Natural killer cell (primary cell): ENCODE measurements around the gene ATXN1. TPM values are rescaled to one million over a fixed set of nuclear protein-coding genes. Genes with fewer than 3 reads are reported as not detected.

Experiments
- ATAC-seq, 3 donors: fragments of 150-1000 bp in 2 of 3; fragments of 200-7000 bp in 1 of 3; cut with Tn5 transposase; 1 replicate in 1 of 3; 2 replicates in 2 of 3; pipeline ENCODE4 v1.10.0; 2021; ENCODE audit warnings: mild to moderate bottlenecking in 2 of 3, moderate library complexity in 2 of 3
- DNase-seq, 2 donors: peaks; one replicate each; pipeline versions ENCODE4 v3.0.0 to v3.0.0-alpha.2; 2013 to 2021; ENCODE audit warnings: mixed read lengths in 1 of 2
- H3K27ac ChIP-seq: one replicate; pipeline ENCODE4 v1.5.1; 2013; ENCODE audit warnings: mild to moderate bottlenecking, low read length
- H3K27me3 ChIP-seq: one replicate; pipeline ENCODE4 v1.6.1; 2013; ENCODE audit warnings: low read length; ENCODE audit not compliant: control insufficient read depth, insufficient read depth
- H3K36me3 ChIP-seq: one replicate; pipeline ENCODE4 v1.6.1; 2013; ENCODE audit warnings: low read length; ENCODE audit not compliant: control insufficient read depth, insufficient read depth
- H3K4me1 ChIP-seq: one replicate; pipeline ENCODE4 v1.6.1; 2013; ENCODE audit warnings: low read length; ENCODE audit not compliant: control insufficient read depth, insufficient read depth
- H3K4me3 ChIP-seq: one replicate; pipeline ENCODE4 v1.5.1; 2013; ENCODE audit warnings: low read length
- H3K9me3 ChIP-seq: one replicate; pipeline ENCODE4 v1.6.1; 2013; ENCODE audit warnings: low read length; ENCODE audit not compliant: control insufficient read depth, insufficient read depth
- H3K27ac Mint-ChIP-seq, 2 donors: one replicate each; pipeline ENCODE4 v1.8.0; 2022; ENCODE audit warnings: mild to moderate bottlenecking in 2 of 2, mixed read lengths in 2 of 2, moderate library complexity in 1 of 2
- H3K27me3 Mint-ChIP-seq, 2 donors: one replicate each; pipeline ENCODE4 v1.8.0; 2022; ENCODE audit warnings: low read depth in 2 of 2, mixed read lengths in 2 of 2
- H3K36me3 Mint-ChIP-seq: one replicate; pipeline ENCODE4 v1.8.0; 2022; ENCODE audit warnings: mixed read lengths
- H3K4me1 Mint-ChIP-seq, 2 donors: one replicate each; pipeline ENCODE4 v1.8.0; 2022; ENCODE audit warnings: mixed read lengths in 2 of 2
- H3K4me3 Mint-ChIP-seq: one replicate; pipeline ENCODE4 v1.8.0; 2022; ENCODE audit warnings: mild to moderate bottlenecking, moderate library complexity, mixed read lengths
- H3K9me3 Mint-ChIP-seq, 2 donors: one replicate each; pipeline ENCODE4 v1.8.0; 2022; ENCODE audit warnings: mixed read lengths in 2 of 2
- WGBS: methylation state at CpG from one replicate; pipeline ENCODE4 v1.1.7; 2013; ENCODE audit warnings: missing lambda C conversion rate; ENCODE audit not compliant: insufficient coverage; 5-methylcytosine and 5-hydroxymethylcytosine counted together
- intact Hi-C: fragments of 100-400 bp; cut with micrococcal nuclease; formaldehyde crosslinking; loops from one replicate; pipeline ENCODE4 v1.14.2; 2022
- total RNA-seq, 4 donors: library from RNA; stranded (reverse); fragments of 120-200 nt in 1 of 4; gene quantifications; one replicate each; pipeline versions ENCODE4 v1.2.3 to v1.2.4, GENCODE V29; 2013 to 2022
- TF ChIP-seq, protein P1 (sequence below): fragments of 200-600 bp; IDR thresholded peaks from one replicate; pipeline ENCODE4 v1.8.0; 2022; ENCODE audit warnings: antibody characterized with exemption

The ATXN1 gene
- total RNA-seq, 3 donors from 2014 or later (not counting 1 experiment from before 2014, with no cell fraction given): 90.4 to 120 (median 97.9) TPM

- Mint-ChIP-seq H3K27me3 (no peaks in the 10 kb centered on the region), H3K4me1 (peaks cover 4 to 10% of the 10 kb centered on the region in 2 donors), H3K27ac (no peak overlapping the region), H3K9me3 (no peaks in the 10 kb centered on the region), H3K36me3 (no peaks in the 10 kb centered on the region), H3K4me3 (no peak overlapping the region)
- no peak overlapping the region for H3K27ac ChIP-seq
- no peaks in the 10 kb centered on the region for H3K4me1 ChIP-seq
- no peaks in the 10 kb centered on the region for H3K9me3 ChIP-seq
- TF ChIP-seq, protein P1, sequence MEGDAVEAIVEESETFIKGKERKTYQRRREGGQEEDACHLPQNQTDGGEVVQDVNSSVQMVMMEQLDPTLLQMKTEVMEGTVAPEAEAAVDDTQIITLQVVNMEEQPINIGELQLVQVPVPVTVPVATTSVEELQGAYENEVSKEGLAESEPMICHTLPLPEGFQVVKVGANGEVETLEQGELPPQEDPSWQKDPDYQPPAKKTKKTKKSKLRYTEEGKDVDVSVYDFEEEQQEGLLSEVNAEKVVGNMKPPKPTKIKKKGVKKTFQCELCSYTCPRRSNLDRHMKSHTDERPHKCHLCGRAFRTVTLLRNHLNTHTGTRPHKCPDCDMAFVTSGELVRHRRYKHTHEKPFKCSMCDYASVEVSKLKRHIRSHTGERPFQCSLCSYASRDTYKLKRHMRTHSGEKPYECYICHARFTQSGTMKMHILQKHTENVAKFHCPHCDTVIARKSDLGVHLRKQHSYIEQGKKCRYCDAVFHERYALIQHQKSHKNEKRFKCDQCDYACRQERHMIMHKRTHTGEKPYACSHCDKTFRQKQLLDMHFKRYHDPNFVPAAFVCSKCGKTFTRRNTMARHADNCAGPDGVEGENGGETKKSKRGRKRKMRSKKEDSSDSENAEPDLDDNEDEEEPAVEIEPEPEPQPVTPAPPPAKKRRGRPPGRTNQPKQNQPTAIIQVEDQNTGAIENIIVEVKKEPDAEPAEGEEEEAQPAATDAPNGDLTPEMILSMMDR: no peak
- intact Hi-C loops: no loop called here
- no peak for ATAC-seq
- 90% methylated on average over 16 of the region's 16 CpGs for WGBS
- H3K27me3 ChIP-seq: no peaks in the 10 kb centered on the region
- no peak for DNase-seq
- no peaks in the 10 kb centered on the region for H3K36me3 ChIP-seq
- H3K4me3 ChIP-seq: no peak overlapping the region
Measured at GRCh38 chr6:16355699-16356446, 405.4 kb downstream of the ATXN1 start.

GRCh38 chr6:16355238-16355637, 406.0 kb downstream of the ATXN1 start:
- H3K4me1 Mint-ChIP-seq: peaks cover 4 to 10% of the 10 kb centered on the region in 2 donors
- Histone ChIP-seq H3K27me3 (no peaks in the 10 kb centered on the region), H3K36me3 (no peaks in the 10 kb centered on the region), H3K4me3 (no peak overlapping the region), H3K27ac (no peak overlapping the region), H3K9me3 (no peaks in the 10 kb centered on the region), H3K4me1 (no peaks in the 10 kb centered on the region)
- intact Hi-C loops: no loop called here
- 96% methylated on average over 7 of the region's 9 CpGs for WGBS
- no peaks in the 10 kb centered on the region for H3K27me3 Mint-ChIP-seq
- ATAC-seq (no peak), DNase-seq (no peak)
- TF ChIP-seq, protein P1: no peak
- H3K27ac Mint-ChIP-seq: no peak overlapping the region
- no peak overlapping the region for H3K4me3 Mint-ChIP-seq
- no peaks in the 10 kb centered on the region for H3K9me3 Mint-ChIP-seq
- H3K36me3 Mint-ChIP-seq: no peaks in the 10 kb centered on the region

GRCh38 chr6:16354692-16355091, 406.6 kb downstream of the ATXN1 start:
- H3K36me3 ChIP-seq: no peaks in the 10 kb centered on the region
- 100% methylated on average over 1 of the region's 1 CpG for WGBS
- no peak overlapping the region for H3K27ac ChIP-seq
- no peak overlapping the region for H3K4me3 ChIP-seq
- Mint-ChIP-seq H3K27me3 (no peaks in the 10 kb centered on the region), H3K36me3 (no peaks in the 10 kb centered on the region), H3K4me3 (no peak overlapping the region), H3K27ac (no peak overlapping the region), H3K4me1 (peaks cover 4 to 10% of the 10 kb centered on the region in 2 donors), H3K9me3 (no peaks in the 10 kb centered on the region)
- no peaks in the 10 kb centered on the region for H3K9me3 ChIP-seq
- DNase-seq (no peak), ATAC-seq (no peak)
- intact Hi-C loops: no loop called here
- H3K4me1 ChIP-seq: no peaks in the 10 kb centered on the region
- no peaks in the 10 kb centered on the region for H3K27me3 ChIP-seq
- TF ChIP-seq, protein P1: no peak
